RWPE1 (cell line): ENCODE measurements around the gene BBS1.

Experiments
- CTCF ChIA-PET: fragments of 350-600 bp; sonication (Branson Sonifier 250); formaldehyde crosslinking; extraction: SDS; loops from one replicate; lab custom pipeline; 2021; lab: Yijun Ruan, JAX
- POLR2A ChIA-PET: fragments of 400-600 bp; formaldehyde crosslinking; extraction: SDS; loops from one replicate; lab custom pipeline; 2020; ENCODE audit warnings: antibody characterized with exemption; ENCODE audit not compliant: low non-redundant PET; lab: Yijun Ruan, JAX
- DNase-seq: peaks from one replicate; pipeline ENCODE4 v3.0.0; 2012; ENCODE audit warnings: low spot score
- H3K27ac ChIP-seq: fragments of 450-650 bp; 2 replicates; pipeline ENCODE4 v1.5.1; 2017
- TF ChIP-seq, protein P1 (sequence below): fragments of 450-650 bp; conservative IDR thresholded peaks from 2 replicates; pipeline ENCODE4 v1.5.1; 2017; ENCODE audit warnings: low read depth, mild to moderate bottlenecking

Gene BBS1

DNA sequence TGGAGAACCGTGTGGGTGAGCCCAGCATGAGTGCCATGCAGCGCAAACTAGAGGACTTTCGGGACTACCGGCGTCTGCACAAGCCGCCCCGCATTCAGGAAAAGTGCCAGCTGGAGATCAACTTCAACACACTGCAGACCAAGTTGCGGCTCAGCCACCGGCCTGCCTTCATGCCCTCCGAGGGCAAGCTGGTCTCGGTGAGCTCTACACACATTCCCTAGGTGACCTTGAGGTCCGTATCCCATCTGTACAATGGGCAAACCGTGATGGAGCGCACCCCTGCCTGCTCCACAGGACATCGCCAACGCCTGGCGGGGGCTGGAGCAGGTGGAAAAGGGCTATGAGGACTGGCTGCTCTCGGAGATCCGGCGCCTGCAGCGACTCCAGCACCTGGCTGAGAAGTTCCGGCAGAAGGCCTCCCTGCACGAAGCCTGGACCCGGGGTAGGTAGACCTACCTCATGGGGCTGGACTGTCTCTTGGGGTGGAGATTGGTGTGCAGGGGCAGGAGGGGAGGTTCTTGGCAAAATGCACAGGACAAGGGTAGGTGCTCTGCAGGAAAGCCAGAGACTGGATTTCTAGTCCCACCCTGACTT, 47.4 kb downstream of the BBS1 start:
- CTCF ChIA-PET: interaction anchor here (0.6 kb wide), 1 partner anchor 90 kb away, joined by 4 read pairs; no protein-coding TSS in a partner anchor
- POLR2A ChIA-PET: no interaction called here

DNA sequence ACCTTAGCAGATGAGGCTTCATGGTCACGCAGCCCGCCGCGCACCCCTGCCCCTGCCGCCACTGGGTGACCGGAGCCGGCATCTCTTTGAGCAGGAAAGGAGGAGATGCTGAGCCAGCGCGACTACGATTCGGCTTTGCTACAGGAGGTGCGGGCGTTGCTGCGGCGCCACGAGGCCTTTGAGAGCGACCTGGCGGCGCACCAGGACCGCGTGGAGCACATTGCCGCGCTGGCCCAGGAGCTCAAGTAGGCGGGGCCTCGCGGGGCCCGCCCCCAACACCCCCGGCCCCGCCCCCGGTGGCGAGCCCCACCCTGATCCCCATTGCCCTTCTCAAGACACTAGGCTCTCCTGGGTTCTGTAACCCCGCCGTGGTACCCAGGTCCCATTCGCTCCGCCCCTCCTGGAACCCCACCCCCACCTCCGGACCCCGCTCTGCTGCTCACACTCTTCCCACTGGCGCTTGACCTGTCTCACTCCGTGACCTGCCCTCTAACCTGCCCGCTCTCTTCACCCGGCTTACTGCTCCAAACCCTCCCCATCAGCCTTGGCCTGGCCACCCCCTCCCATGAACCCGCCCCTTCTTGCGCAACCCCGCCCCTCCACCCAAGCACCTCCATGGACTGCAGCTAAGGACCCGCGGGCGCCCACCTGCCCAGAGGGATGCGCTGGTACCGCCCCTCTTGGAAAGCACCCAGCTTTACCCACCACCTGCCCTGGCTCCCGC, 48.9 kb downstream of the BBS1 start:
- ChIA-PET CTCF (interaction anchor here (0.5 kb wide), 1 partner anchor 687 kb away, joined by 3 read pairs; no protein-coding TSS in a partner anchor), POLR2A (no interaction called here)
- no peak overlapping the region for H3K27ac ChIP-seq
- TF ChIP-seq, protein P1, sequence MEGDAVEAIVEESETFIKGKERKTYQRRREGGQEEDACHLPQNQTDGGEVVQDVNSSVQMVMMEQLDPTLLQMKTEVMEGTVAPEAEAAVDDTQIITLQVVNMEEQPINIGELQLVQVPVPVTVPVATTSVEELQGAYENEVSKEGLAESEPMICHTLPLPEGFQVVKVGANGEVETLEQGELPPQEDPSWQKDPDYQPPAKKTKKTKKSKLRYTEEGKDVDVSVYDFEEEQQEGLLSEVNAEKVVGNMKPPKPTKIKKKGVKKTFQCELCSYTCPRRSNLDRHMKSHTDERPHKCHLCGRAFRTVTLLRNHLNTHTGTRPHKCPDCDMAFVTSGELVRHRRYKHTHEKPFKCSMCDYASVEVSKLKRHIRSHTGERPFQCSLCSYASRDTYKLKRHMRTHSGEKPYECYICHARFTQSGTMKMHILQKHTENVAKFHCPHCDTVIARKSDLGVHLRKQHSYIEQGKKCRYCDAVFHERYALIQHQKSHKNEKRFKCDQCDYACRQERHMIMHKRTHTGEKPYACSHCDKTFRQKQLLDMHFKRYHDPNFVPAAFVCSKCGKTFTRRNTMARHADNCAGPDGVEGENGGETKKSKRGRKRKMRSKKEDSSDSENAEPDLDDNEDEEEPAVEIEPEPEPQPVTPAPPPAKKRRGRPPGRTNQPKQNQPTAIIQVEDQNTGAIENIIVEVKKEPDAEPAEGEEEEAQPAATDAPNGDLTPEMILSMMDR: no peak
- no peak for DNase-seq

More for the DNA sequence above, 47.4 kb downstream of the BBS1 start:
- no peak overlapping the region for H3K27ac ChIP-seq
- no peak for DNase-seq
- TF ChIP-seq, protein P1: no peak

DNA sequence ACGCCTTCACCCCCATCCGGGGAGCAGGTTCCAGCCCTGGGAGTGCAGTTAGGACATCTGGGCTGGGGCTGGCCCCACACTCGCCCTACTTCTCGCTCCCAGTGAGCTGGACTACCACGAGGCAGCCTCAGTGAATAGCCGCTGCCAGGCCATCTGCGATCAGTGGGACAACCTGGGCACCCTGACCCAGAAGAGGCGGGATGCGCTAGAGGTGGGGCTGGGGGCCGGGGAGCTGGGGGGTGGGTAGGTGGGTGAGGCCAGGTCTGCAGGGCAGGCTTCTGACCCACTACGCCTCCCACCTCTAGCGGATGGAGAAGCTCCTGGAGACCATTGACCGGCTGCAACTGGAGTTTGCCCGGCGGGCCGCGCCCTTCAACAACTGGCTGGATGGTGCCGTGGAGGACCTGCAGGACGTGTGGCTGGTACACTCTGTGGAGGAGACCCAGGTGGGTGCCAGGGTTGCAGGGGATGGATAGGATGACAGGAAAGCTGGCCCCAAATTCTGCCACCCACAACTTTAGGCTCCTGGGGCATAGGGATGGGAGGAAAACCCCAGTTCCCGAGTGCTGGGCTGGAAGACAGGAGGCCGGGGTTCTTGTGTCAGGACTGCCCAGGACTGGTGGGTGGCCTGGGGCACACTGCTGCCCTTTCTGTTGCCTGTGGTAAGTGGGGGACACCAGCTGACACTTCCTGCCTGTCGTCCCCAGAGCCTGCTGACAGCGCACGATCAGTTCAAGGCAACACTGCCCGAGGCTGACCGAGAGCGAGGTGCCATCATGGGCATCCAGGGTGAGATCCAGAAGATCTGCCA, 49.6 kb downstream of the BBS1 start:
- ChIA-PET CTCF (interaction anchor here (0.5 kb wide), 1 partner anchor 686 kb away, joined by 3 read pairs; no protein-coding TSS in a partner anchor), POLR2A (no interaction called here)
- DNase-seq: no peak
- TF ChIP-seq, protein P1: no peak
- H3K27ac ChIP-seq: no peak overlapping the region

DNA sequence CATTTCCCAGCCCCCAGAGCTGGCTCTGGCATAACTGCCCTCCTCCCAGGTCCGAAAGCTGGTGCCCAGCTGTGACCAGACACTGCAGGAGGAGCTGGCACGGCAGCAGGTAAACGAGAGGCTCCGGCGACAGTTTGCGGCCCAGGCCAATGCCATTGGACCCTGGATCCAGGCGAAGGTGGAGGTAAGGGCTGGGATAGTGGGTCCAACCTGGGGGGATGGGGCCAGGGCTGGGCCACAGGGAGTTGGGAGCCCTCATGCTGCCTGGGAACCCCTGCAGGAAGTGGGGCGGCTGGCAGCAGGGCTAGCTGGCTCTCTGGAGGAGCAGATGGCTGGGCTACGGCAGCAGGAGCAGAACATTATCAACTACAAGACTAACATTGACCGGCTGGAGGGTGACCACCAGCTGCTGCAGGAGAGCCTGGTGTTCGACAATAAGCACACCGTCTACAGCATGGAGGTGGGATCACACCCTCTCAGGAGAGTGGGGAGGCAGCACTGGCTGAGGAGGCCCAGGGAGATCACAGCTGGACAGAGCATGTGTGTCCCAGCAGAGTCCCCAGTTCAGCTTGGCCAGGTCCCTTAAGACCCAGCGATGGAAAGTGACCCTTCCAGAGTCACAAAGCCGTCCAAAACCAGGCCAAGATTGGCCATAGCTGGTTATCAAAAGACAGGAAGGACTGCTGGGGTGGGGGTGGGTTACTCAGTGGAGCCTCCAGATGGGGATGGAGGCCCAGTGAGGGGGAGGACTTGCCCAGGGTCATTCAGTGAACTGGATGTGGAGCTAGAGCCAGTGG, 50.9 kb downstream of the BBS1 start:
- H3K27ac ChIP-seq: no peak overlapping the region
- TF ChIP-seq, protein P1: no peak
- POLR2A ChIA-PET: no interaction called here
- no peak for DNase-seq
- CTCF ChIA-PET: interaction anchor here (1.2 to 1.3 kb wide), 2 partner anchors 77 to 117 kb away, joined by 3 read pairs; no protein-coding TSS in a partner anchor

DNA sequence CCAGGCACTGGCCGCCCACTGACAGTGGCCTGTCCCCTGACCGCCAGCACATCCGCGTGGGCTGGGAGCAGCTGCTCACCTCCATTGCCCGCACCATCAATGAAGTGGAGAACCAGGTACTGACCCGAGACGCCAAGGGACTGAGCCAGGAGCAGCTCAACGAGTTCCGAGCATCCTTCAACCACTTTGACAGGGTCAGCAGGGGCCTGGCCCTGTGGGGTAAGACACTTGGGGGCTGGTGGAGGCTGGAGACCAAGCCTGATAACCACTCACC, 51.5 kb downstream of the BBS1 start:
- ChIA-PET CTCF (interaction anchor here (1.2 to 1.3 kb wide), 2 partner anchors 76 to 117 kb away, joined by 3 read pairs; no protein-coding TSS in a partner anchor), POLR2A (interaction anchor here (0.6 kb wide), 1 partner anchor 10 kb away, joined by 5 read pairs; no protein-coding TSS in a partner anchor)
- H3K27ac ChIP-seq: no peak overlapping the region
- TF ChIP-seq, protein P1: no peak
- DNase-seq: no peak
